HG03354 (cell line): ENCODE measurements around the gene TFEB.
A peak's percentile ranks its signal among the peaks of the same experiment; 100 is the strongest.

Source experiments
- ATAC-seq: cut with Tn5 transposase; IDR thresholded peaks from one replicate; pipeline ENCODE4 v1.9.1; 2021; ENCODE audit warnings: mild to moderate bottlenecking; ENCODE audit not compliant: unreplicated experiment, poor library complexity, severe bottlenecking

TFEB gene

GRCh38 chr6:41713159-41713649, 22.2 kb downstream of the TFEB start:
- no peak for ATAC-seq

DNA sequence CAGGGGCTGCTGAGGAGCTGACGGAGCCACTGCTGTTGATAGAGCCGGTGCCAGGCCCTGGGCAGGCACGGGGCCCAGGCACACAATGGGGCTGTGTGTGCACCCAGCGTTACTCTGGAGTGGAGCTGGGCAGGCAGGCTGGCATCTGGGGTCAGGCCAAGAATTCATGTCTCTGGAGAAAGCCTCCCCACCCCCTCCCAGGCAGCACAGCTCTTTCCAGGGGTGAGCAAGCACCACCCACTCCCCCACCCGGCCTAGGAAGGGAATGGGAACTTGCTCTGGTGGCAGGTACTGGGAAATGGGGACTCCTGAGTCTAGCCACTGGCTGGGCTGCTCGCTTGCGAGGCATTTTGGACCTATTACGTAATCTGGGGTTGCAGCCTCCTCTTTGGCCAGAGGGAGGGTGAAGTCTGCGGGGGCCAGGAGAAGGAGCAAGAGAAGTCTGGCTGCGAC, 22.7 kb downstream of the TFEB start:
- no peak for ATAC-seq

DNA sequence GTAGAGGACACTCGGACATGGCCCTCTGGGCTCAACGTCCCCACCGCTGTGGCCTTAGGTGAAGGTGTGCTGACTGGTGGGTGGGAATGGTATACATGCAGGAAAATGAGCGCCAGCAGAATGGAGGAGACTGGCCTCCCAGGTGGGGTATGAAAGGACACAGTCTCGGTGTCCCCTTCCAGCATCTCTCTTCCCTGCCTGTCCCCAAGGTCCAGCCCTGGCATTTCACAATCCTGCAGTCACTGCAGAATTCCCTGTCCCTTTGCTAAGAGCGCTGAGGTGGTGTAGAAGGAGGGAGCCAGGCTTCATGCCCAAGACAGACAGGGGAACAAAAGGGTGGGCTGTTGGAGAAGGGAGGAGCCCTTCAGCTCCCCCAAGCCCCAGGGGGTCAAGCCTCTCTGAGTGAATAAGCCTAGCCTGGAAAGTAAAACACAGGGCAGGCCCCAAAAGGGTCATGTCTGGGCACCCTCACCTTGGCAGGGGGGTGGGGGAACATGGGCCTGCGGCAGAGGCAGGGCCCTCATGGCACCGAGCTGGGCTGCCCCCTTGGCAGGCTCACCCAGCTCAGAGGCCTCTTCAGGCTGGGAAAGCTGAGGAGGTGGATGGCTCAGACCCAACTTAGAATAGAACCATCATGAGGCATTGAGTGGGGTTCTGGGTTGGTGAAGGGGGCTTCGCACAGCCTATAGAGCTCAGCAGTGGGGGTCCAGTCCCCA, 23.9 kb downstream of the TFEB start:
- ATAC-seq, result no peak

GRCh38 chr6:41709375-41709774, 26.0 kb downstream of the TFEB start:
- no peak for ATAC-seq

- no peak for ATAC-seq
Measured at GRCh38 chr6:41708856-41709255, 26.6 kb downstream of the TFEB start.

GRCh38 chr6:41707565-41708200, 27.7 kb downstream of the TFEB start:
- no peak for ATAC-seq

GRCh38 chr6:41706876-41707564, 28.4 kb downstream of the TFEB start:
- ATAC-seq, result no peak

DNA sequence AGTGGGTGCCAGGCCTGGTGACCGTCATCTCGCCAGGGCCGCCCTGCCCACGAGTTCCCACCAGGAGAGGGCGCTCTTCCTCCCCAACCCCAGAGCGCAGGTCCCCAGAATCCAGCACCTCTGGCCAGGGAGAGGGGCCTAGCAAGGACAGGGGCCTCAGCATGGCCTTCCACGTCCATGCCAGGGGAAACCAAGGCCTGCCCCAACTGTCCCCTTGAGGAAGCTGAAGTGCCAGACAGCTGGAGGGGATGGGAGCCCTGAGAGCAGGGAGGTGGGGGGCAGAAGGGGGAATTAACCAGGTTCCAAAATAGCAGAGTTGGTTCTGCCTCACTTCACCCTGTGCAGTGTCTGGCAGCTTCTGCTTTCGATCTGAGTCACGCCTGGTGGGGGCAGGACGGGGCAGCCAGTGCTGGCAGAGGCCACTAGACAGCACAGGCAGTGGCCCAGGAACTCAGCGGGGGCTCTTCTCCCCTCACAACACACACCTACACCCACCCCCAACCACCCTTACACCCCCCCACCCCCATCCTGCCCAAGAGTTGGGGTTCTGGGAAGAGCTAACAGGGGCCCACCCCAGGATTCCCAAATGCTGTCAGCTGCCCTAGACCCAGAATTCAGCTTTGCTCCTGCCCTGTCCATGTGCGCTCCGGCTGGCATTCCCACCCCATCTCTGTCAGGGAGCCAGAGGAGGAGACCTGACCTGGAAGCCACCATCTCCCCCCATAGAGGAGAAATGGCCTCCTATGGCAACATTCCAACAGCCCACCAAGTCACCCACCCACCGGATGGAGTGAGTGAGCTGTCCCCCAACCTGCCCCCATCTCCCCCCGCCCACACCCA, 29.2 kb downstream of the TFEB start:
- ATAC-seq, result peak; percentile 89

DNA sequence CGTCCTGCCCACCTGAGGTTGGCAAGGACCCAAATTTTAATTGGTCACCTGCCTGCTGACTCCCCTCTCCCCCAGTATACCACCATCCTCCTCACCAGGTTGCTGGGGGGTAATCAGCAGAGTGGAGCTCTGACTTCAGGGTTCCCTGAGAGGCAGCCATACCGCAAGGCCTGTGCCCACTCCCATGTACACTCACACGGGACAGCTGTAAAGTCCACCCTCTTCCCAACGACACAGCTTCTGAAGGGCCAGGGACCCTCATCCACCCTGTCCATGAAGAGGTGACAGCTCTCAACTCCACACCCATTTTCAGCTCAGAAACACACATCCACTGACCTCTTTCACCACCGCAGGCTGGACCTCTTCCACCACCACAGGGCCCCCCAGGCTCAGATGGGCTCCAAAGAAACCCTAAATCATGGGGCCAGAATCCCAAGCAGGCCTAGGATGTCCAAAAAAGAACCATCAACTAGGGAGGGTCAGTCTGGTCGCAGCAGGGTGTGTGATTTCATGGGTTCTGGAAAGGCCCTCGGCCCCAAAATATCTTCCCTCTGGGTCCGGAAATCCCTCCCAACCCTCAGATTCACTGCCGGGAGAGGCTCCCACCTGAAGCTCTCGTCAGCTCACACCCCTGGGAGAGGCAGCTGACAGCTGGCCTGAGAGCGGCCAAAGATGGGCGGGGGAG, 30.0 kb downstream of the TFEB start:
- ATAC-seq, result no peak

- no peak for ATAC-seq
Measured at GRCh38 chr6:41704656-41705310, 30.6 kb downstream of the TFEB start.

GRCh38 chr6:41704028-41704427, 31.4 kb downstream of the TFEB start:
- no peak for ATAC-seq

- ATAC-seq, result no peak
Measured at GRCh38 chr6:41702771-41703494, 32.5 kb downstream of the TFEB start.

DNA sequence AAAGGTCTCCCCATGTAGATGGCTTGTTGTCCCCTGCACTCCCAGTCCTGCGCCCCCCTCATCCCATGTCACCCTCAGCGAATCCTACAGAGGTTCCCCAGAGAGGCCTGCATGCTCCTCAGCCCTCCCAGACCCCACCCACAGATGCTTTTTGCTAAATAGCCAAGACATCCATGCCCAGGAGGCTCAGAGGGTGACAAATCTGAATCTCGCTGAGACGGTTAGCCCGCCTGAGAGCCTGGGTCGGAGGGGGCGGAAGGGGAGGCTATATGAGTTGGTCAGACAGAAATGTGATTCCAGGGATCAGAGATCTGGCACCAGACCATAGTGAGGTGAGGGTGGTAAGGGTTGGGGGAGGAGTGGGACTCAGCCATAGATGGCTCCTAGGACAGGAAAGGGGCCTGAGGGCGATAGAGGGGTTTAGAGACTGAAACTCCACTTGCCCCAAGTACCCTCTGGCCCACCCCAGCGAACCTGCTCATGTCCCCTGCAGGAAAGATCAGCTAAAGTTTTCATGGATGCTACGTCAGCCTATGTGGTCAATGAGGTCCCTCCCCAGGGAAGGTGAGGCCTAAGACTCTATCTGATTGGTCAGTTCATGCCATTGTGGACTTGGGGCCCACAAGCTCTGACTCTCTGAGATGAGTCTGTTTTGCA, 33.2 kb downstream of the TFEB start:
- no peak for ATAC-seq

GRCh38 chr6:41700463-41701347, 34.7 kb downstream of the TFEB start:
- ATAC-seq, result no peak

DNA sequence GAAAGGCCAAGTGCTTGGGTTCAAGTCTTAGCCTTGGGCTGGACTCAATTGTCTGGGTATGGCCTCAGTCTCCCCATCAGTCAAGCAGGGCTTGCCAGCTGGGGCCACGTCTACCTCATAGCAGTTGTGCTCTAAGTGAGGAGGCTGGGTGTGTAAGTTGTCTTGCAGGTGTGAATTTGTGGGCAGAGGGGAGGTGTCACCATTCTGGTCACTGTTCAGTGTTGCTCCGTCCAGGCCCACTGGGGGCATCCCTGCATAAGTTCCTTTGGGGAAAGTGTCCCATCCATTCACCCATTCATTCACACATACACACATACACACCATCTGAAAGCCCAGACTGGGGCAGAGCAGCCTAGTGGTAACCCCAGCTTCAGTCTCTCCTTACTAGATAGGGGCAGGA, 36.3 kb downstream of the TFEB start:
- ATAC-seq, result no peak

DNA sequence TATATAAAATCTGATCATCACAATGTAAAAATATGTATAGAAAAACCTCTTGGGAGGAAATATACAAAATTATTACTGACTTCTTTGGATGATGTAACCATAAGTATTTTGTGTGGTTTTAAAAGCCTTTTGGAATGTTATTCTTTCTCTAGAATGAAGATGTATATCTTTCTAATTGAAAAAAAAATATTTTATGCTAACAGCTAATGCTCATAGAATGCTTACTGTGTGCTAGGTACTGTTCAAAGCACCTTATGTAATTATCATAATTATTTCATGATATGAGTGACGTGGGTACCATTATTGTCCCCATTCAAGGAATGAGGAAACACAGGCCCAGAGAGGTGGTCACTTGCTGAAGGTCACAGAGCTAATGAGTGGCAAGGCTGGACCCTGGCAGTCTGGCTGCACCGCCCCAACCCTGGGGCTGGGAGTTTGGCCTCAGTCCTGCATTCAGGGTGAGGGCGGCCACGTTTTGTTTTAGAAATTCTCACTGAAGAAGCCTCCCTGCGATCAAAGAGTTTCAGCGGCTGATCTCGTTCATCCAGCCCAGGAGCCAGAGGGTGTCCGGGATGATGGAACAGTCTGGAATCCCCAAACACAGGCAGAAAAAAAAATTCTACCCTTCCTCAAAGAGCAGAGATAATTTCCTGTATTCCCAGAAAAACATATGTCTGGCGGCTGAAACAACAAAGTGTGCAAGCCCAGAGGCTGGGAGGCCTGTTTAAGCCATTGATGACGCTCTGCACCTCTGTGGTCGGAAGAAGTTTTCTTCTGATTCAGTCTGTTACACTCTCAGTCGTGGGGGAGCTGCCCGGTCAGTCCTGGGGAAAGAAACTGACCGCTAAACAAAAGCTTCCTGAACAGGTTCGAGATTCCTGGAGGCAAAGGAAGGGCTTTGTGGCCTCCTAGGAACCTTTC, 37.3 kb downstream of the TFEB start:
- ATAC-seq, result no peak
